Esophagus squamous epithelium (tissue), 4 donors: ENCODE measurements around the gene SFXN5.

Experiments used
- POLR2A ChIP-seq, 4 donors: fragments of 450-650 bp; IDR thresholded peaks; one replicate each; pipeline ENCODE4 v1.6.1; 2017; ENCODE audit warnings: antibody characterized with exemption in 4 of 4, mild to moderate bottlenecking in 4 of 4, moderate library complexity in 3 of 4
- TF ChIP-seq, protein P1 (sequence below), 6 experiments: fragments of 450-650 bp in 4 of 6; fragments of 200-600 bp in 2 of 6; sonication (generic) in 2 of 6; IDR thresholded peaks; one replicate each; pipeline ENCODE4 v1.5.1; 2016 to 2019; ENCODE audit warnings: antibody characterized with exemption in 6 of 6, mild to moderate bottlenecking in 4 of 6, moderate library complexity in 4 of 6

DNA sequence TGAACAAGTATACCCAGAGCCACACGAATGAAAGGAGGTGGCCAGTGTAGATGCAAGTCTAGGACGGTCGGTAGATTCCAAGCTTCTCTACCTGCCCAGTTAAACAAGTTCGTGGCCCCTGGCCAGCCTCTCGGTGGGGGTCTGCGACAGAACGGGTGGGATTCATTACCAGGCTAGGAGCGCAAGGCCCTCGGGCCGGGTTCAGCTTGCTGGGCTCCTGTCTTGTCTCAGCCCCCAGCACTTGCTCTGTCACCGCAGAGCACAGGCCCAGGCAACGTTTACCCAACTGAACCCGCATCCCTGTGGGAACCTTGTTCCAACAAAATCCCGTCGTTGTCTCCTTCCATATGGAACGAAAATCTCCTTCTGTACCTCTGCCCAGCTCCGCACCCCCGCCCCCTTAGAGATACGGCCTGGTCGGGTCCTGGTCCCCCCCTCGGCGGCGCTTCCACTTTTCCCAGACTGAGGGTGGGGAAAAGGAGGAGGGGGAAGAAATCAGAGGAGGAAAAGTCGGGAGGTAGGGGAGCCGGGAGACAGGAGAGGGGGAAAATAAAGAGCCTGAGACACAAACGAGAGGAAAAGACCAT lies 156.1 kb downstream of the SFXN5 start:
- TF ChIP-seq, protein P1, sequence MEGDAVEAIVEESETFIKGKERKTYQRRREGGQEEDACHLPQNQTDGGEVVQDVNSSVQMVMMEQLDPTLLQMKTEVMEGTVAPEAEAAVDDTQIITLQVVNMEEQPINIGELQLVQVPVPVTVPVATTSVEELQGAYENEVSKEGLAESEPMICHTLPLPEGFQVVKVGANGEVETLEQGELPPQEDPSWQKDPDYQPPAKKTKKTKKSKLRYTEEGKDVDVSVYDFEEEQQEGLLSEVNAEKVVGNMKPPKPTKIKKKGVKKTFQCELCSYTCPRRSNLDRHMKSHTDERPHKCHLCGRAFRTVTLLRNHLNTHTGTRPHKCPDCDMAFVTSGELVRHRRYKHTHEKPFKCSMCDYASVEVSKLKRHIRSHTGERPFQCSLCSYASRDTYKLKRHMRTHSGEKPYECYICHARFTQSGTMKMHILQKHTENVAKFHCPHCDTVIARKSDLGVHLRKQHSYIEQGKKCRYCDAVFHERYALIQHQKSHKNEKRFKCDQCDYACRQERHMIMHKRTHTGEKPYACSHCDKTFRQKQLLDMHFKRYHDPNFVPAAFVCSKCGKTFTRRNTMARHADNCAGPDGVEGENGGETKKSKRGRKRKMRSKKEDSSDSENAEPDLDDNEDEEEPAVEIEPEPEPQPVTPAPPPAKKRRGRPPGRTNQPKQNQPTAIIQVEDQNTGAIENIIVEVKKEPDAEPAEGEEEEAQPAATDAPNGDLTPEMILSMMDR (IDR thresholded peaks at IDR 0.05) = no peak
- no peak for TF ChIP-seq POLR2A (IDR thresholded peaks at IDR 0.05)
